DND-41 (cell line): ENCODE results near the gene NUDCD3.

Experiments
- CTCF ChIP-seq: IDR thresholded peaks from 2 replicates; pipeline ENCODE4 v1.5.1; 2012; ENCODE audit warnings: borderline replicate concordance, low read length, moderate library complexity, mild to moderate bottlenecking; ENCODE audit not compliant: poor library complexity, severe bottlenecking; ENCODE audit errors: extremely low read depth
- EZH2 ChIP-seq: IDR thresholded peaks from 3 replicates; pipeline ENCODE4 v1.6.1; 2012; ENCODE audit warnings: borderline replicate concordance, low read depth, mild to moderate bottlenecking, moderate library complexity, low read length, inconsistent platforms; ENCODE audit not compliant: severe bottlenecking

- TF ChIP-seq CTCF (no peak), EZH2 (no peak)
These were observed 156.3 kb downstream of the NUDCD3 start for GRCh38 chr7:44333911-44334733.
